Measurements from ENCODE around the gene VPS45.
"Not testable (repeated sequence)": the region's sequence is repeated elsewhere in the genome, so short reads cannot be mapped to it uniquely, and the experiment has no call there.

DNA sequence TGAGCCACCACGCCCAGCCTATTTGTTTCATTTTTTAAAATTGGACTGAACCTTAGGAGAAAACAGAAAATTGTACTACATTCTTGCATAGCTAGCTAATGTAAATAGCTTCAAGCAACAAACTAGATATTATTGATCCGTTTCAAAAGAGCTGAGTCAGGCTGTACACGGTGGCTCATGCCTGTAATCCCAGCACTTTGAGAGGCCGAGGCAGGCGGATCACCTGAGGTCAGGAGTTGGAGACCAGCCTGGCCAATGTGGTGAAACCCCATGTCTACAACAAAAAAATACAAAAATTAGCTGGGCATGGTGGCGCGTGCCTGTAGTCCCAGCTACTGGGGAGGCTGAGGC is 118.8 kb downstream of the VPS45 start:
- TF ChIP-seq, protein P1, sequence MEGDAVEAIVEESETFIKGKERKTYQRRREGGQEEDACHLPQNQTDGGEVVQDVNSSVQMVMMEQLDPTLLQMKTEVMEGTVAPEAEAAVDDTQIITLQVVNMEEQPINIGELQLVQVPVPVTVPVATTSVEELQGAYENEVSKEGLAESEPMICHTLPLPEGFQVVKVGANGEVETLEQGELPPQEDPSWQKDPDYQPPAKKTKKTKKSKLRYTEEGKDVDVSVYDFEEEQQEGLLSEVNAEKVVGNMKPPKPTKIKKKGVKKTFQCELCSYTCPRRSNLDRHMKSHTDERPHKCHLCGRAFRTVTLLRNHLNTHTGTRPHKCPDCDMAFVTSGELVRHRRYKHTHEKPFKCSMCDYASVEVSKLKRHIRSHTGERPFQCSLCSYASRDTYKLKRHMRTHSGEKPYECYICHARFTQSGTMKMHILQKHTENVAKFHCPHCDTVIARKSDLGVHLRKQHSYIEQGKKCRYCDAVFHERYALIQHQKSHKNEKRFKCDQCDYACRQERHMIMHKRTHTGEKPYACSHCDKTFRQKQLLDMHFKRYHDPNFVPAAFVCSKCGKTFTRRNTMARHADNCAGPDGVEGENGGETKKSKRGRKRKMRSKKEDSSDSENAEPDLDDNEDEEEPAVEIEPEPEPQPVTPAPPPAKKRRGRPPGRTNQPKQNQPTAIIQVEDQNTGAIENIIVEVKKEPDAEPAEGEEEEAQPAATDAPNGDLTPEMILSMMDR (IDR thresholded peaks at IDR 0.05) = not testable (repeated sequence)
- not testable (repeated sequence) for TF ChIP-seq POLR2A (IDR thresholded peaks at IDR 0.05)

All from lower leg skin (tissue), 3 donors.